Pancreas (tissue), 10 donors: Measurements from ENCODE around the gene RAB29. TPM values are rescaled to one million over a fixed set of nuclear protein-coding genes. Genes with fewer than 3 reads are reported as not detected.

Experiments
- ATAC-seq, 4 donors: fragments of 200-7000 bp; cut with Tn5 transposase; one replicate each; pipeline versions ENCODE4 v1.8.0 to v1.9.1; 2020; ENCODE audit warnings: mild to moderate bottlenecking in 4 of 4, moderate library complexity in 4 of 4
- DNase-seq, 6 donors: peaks; one replicate each; pipeline ENCODE4 v3.0.0-alpha.2; 2020
- FAIRE-seq: peaks from 2 replicates; lab custom pipeline; 2012; peaks lifted over from hg19 to GRCh38; lab: Jason Lieb, UNC
- H3K27ac ChIP-seq, 4 donors: fragments of 200-600 bp; sonication (generic); 1 replicate in 3 of 4; 2 replicates in 1 of 4; pipeline versions ENCODE4 v1.5.0 to v1.8.0; 2020
- H3K27me3 ChIP-seq, 4 donors: fragments of 200-600 bp; one replicate each; pipeline ENCODE4 v1.8.0; 2021
- H3K36me3 ChIP-seq, 3 donors: fragments of 200-600 bp; sonication (generic) in 1 of 3; one replicate each; pipeline versions ENCODE4 v1.5.0 to v1.8.0; 2020 to 2021
- H3K4me1 ChIP-seq, 3 donors: fragments of 200-600 bp; one replicate each; pipeline ENCODE4 v1.8.0; 2021
- H3K4me3 ChIP-seq, 4 donors: fragments of 200-600 bp; sonication (generic) in 2 of 4; one replicate each; pipeline versions ENCODE4 v1.5.0 to v1.8.0; 2020 to 2021
- H3K9me3 ChIP-seq, 4 donors: fragments of 200-600 bp; one replicate each; pipeline ENCODE4 v1.8.0; 2021
- CTCF ChIP-seq, 4 donors: fragments of 200-600 bp; sonication (generic) in 3 of 4; IDR thresholded peaks; one replicate each; pipeline versions ENCODE4 v1.5.0 to v1.8.0; 2021; ENCODE audit warnings: antibody characterized with exemption in 4 of 4
- WGBS, 2 donors: extraction: QIAGEN DNeasy Blood & Tissue Kit; methylation state at CpG; one replicate each; pipeline ENCODE4 v1.1.7; 2013; 5-methylcytosine and 5-hydroxymethylcytosine counted together
- intact Hi-C, 3 donors: fragments of 100-400 bp; cut with DNase I; formaldehyde crosslinking; loops; one replicate each; pipeline versions ENCODE4 v1.11.1 to v1.14.2; 2022
- polyA plus RNA-seq, 2 donors: library from polyadenylated mRNA; stranded (reverse); fragments of 200-250 nt; gene quantifications; one replicate each; pipeline ENCODE4 v1.2.3, GENCODE V29; 2013
- total RNA-seq, 6 donors: library from RNA; stranded (reverse); fragmentation: NEBNext Ultra II Directional in 4 of 6; extraction: Animal tissue kit (Norgen Biotek cat#: 25700) in 4 of 6; gene quantifications; one replicate each; pipeline versions ENCODE4 v1.2.1 to v1.2.4, GENCODE V29; 2021 to 2023
- donor health status: healthy with polysubstance abuse.
- donor health status: DM: no; HTN: no; CAD: no; lungs with moderate emphysema.
- donor health status: DM: no; HTN: no; CAD: no.
- donor health status: control.
- donor health status: control.
- donor health status: Bipolar disorder and iron deficiency.
- donor health status: DM: yes; HTN: yes; CAD: no.
- donor health status: DM: no; HTN: no; CAD: no.
- donor health status: DM: no; HTN: no; CAD: no.
- donor health status: DM: yes; HTN: yes; CAD: no.

Gene RAB29
- total and polyA plus RNA-seq, 8 donors = 5.4 to 12.2 (median 7.0) TPM

- intact Hi-C loops = no loop called here
- no peaks in the 10 kb centered on the region for H3K36me3 ChIP-seq
- FAIRE-seq = no peak
Measured at GRCh38 chr1:205760606-205761005, 14.7 kb downstream of the RAB29 start.

GRCh38 chr1:205756552-205756951 is 18.7 kb downstream of the RAB29 start:
- DNase-seq = no peak
- no peaks in the 10 kb centered on the region for H3K36me3 ChIP-seq
- intact Hi-C loops = no loop called here
- ATAC-seq = no peak
- no peaks in the 10 kb centered on the region for H3K27me3 ChIP-seq
- WGBS, 2 donors = 88 to 96% methylated on average over 3 of the region's 3 CpGs
- no peaks in the 10 kb centered on the region for H3K4me1 ChIP-seq
- H3K4me3 ChIP-seq = no peak overlapping the region
- no peak for FAIRE-seq
- H3K9me3 ChIP-seq = no peaks in the 10 kb centered on the region
- no peak overlapping the region for H3K27ac ChIP-seq
- TF ChIP-seq CTCF (IDR thresholded peaks at IDR 0.05) = no peak

More at GRCh38 chr1:205760606-205761005, 14.7 kb downstream of the RAB29 start:
- Histone ChIP-seq H3K9me3 (no peaks in the 10 kb centered on the region), H3K27me3 (no peaks in the 10 kb centered on the region), H3K27ac (no peak overlapping the region), H3K4me1 (no peaks in the 10 kb centered on the region), H3K4me3 (no peak overlapping the region)
- no peak for DNase-seq
- ATAC-seq = no peak
- 87 to 93% methylated on average over 3 of the region's 3 CpGs for WGBS, 2 donors
- no peak for TF ChIP-seq CTCF (IDR thresholded peaks at IDR 0.05)

GRCh38 chr1:205754857-205755256 is 20.4 kb downstream of the RAB29 start:
- Histone ChIP-seq H3K27ac (no peak overlapping the region), H3K27me3 (no peaks in the 10 kb centered on the region), H3K36me3 (no peaks in the 10 kb centered on the region), H3K9me3 (no peaks in the 10 kb centered on the region), H3K4me3 (no peak overlapping the region), H3K4me1 (no peaks in the 10 kb centered on the region)
- TF ChIP-seq CTCF (IDR thresholded peaks at IDR 0.05) = no peak
- 70 to 83% methylated on average over 5 of the region's 5 CpGs for WGBS, 2 donors
- no peak for DNase-seq
- FAIRE-seq = no peak
- no peak for ATAC-seq
- intact Hi-C loops = no loop called here

GRCh38 chr1:205751036-205751651 is 24.1 kb downstream of the RAB29 start:
- ATAC-seq (no peak), FAIRE-seq (no peak), DNase-seq (no peak)
- H3K27ac ChIP-seq = no peak overlapping the region
- H3K4me3 ChIP-seq = no peak overlapping the region
- no peaks in the 10 kb centered on the region for H3K27me3 ChIP-seq
- TF ChIP-seq CTCF (IDR thresholded peaks at IDR 0.05) = no peak
- H3K9me3 ChIP-seq = no peaks in the 10 kb centered on the region
- peaks cover 4 to 17% (median 16%) of the 10 kb centered on the region in 3 donors for H3K4me1 ChIP-seq
- H3K36me3 ChIP-seq = no peaks in the 10 kb centered on the region
- intact Hi-C loops = no loop called here
- 71 to 74% methylated on average over 13 of the region's 13 CpGs for WGBS, 2 donors
